Measurements from ENCODE around the gene ZNF521. TPM values are rescaled to one million over a fixed set of nuclear protein-coding genes. Genes with fewer than 3 reads are reported as not detected.

ZNF521 gene
- polyA plus RNA-seq, 3 donors, result 0.07 to 0.20 TPM; not detected in 1

DNA sequence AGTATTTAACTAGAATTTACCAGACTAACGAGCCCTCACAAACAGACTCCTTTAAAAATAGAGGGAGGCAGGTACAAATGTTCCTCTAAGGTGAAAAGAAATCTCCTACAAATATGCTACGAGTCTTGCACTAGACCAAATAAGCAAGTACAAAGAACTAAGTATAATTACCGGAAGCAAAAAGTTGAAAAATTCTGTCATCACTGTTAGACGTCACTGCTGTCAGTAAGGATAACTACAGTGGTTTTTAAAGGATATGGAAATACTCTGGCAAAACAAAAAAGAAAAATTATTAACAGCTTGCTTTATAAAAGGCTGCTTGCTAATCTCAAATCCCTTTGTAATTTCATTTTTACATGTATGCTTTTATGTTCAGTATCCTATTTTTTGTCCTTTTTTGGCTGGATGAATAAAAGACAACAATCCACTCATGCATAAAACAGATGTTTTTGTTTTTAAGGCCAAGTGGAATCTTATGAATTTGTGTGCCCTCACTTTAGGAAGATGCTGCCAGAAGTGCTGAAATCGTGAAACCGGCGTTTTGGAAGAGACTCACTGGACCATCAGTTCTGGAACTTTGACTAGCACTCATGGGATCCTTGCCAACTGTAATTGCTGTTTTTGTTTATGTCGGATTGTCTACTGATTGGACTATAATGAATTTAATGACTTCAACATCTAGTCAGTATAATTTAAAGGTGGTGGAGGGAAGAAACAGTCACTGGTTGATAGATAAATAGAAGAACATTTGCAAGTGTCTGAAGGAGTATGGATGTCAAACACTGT is 6.7 kb downstream of the ZNF521 start:
- Histone ChIP-seq H2AFZ (ENCODE audit: insufficient read depth, low read depth, low read length, poor library complexity, severe bottlenecking) (no peak overlapping the region), H3K36me3 (replicated peaks in 1 of 2; ENCODE audit: control insufficient read depth in 1 of 2, insufficient read depth in 2 of 2, low read length in 2 of 2) (no peaks in the 10 kb centered on the region), H3K4me3 (replicated peaks in 1 of 3; ENCODE audit: low read depth in 2 of 3, low read length in 3 of 3) (no peak overlapping the region), H3K27ac (ENCODE audit: low read depth in 1 of 2, low read length in 2 of 2) (no peak overlapping the region), H3K79me2 (ENCODE audit: insufficient read depth, low read length) (no peaks in the 10 kb centered on the region), H4K20me1 (ENCODE audit: insufficient read depth, low read length) (no peaks in the 10 kb centered on the region), H3K9ac (ENCODE audit: insufficient read depth, low read length, poor library complexity, severe bottlenecking) (no peak overlapping the region), H3K27me3 (ENCODE audit: control insufficient read depth in 2 of 2, insufficient read depth in 2 of 2, low read length in 2 of 2) (peaks cover 31 to 32% of the 10 kb centered on the region in 2 donors), H3K4me1 (ENCODE audit: control insufficient read depth in 1 of 2, insufficient read depth in 2 of 2, low read length in 2 of 2) (peaks cover 17 to 18% of the 10 kb centered on the region in 2 donors), H3K9me3 (replicated peaks in 1 of 2; ENCODE audit: control insufficient read depth in 1 of 2, insufficient read depth in 1 of 2, low read length in 2 of 2) (peaks cover 0 to 6% of the 10 kb centered on the region in 2 donors), H3K4me2 (replicated peaks; ENCODE audit: extremely low read depth, low read length, poor library complexity, severe bottlenecking) (no peak overlapping the region)
- Mint-ChIP-seq H3K27ac (no peak overlapping the region), H3K9me3 (peaks cover 0 to 6% (median 2%) of the 10 kb centered on the region in 7 donors), H3K4me1 (peaks cover 21% of the 10 kb centered on the region), H3K27me3 (ENCODE audit: low read depth in 3 of 3) (peaks cover 25 to 34% (median 30%) of the 10 kb centered on the region in 3 donors), H3K36me3 (peaks cover 4 to 6% of the 10 kb centered on the region in 2 donors), H3K4me3 (no peak overlapping the region)
- no peak for DNase-seq
- TF ChIP-seq, protein P1, sequence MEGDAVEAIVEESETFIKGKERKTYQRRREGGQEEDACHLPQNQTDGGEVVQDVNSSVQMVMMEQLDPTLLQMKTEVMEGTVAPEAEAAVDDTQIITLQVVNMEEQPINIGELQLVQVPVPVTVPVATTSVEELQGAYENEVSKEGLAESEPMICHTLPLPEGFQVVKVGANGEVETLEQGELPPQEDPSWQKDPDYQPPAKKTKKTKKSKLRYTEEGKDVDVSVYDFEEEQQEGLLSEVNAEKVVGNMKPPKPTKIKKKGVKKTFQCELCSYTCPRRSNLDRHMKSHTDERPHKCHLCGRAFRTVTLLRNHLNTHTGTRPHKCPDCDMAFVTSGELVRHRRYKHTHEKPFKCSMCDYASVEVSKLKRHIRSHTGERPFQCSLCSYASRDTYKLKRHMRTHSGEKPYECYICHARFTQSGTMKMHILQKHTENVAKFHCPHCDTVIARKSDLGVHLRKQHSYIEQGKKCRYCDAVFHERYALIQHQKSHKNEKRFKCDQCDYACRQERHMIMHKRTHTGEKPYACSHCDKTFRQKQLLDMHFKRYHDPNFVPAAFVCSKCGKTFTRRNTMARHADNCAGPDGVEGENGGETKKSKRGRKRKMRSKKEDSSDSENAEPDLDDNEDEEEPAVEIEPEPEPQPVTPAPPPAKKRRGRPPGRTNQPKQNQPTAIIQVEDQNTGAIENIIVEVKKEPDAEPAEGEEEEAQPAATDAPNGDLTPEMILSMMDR (IDR thresholded peaks at IDR 0.05), result no peak
- intact Hi-C loops (cut with micrococcal nuclease), result no loop called here
- 95% methylated on average over 3 of the region's 8 CpGs for WGBS (ENCODE audit: insufficient coverage)

DNA sequence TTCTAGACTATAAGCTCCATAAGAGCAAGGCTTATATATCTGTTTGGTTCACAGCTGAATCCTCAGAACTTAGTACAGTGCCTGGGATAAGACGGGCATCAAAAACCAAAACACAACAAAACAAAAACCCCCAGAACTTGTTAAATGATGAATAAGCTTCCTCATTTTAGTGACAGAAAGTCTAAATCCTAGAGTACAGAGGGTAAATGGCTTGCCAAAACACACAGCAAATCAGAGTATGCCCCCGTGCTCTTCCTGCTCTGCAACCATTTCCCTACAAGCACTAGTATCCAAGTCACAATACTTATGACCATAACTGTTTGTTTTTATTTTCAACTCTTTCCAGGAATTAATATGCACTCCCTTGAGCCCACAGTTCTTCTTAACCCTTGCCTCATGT is 10.1 kb downstream of the ZNF521 start:
- Histone ChIP-seq H3K9ac (ENCODE audit: insufficient read depth, low read length, poor library complexity, severe bottlenecking) (no peak overlapping the region), H3K9me3 (replicated peaks in 1 of 2; ENCODE audit: control insufficient read depth in 1 of 2, insufficient read depth in 1 of 2, low read length in 2 of 2) (no peaks in the 10 kb centered on the region), H3K27ac (ENCODE audit: low read depth in 1 of 2, low read length in 2 of 2) (no peak overlapping the region), H3K4me3 (replicated peaks in 1 of 3; ENCODE audit: low read depth in 2 of 3, low read length in 3 of 3) (no peak overlapping the region), H3K27me3 (ENCODE audit: control insufficient read depth in 2 of 2, insufficient read depth in 2 of 2, low read length in 2 of 2) (peaks cover 1 to 2% of the 10 kb centered on the region in 2 donors), H4K20me1 (ENCODE audit: insufficient read depth, low read length) (no peaks in the 10 kb centered on the region), H3K4me2 (replicated peaks; ENCODE audit: extremely low read depth, low read length, poor library complexity, severe bottlenecking) (no peak overlapping the region), H2AFZ (ENCODE audit: insufficient read depth, low read depth, low read length, poor library complexity, severe bottlenecking) (no peak overlapping the region), H3K36me3 (replicated peaks in 1 of 2; ENCODE audit: control insufficient read depth in 1 of 2, insufficient read depth in 2 of 2, low read length in 2 of 2) (no peaks in the 10 kb centered on the region), H3K4me1 (ENCODE audit: control insufficient read depth in 1 of 2, insufficient read depth in 2 of 2, low read length in 2 of 2) (peaks cover 5% of the 10 kb centered on the region in 2 donors), H3K79me2 (ENCODE audit: insufficient read depth, low read length) (no peaks in the 10 kb centered on the region)
- intact Hi-C loops (cut with micrococcal nuclease), result no loop called here
- DNase-seq, result no peak
- peaks cover 13% of the 10 kb centered on the region for H3K4me1 Mint-ChIP-seq
- no peaks in the 10 kb centered on the region for H3K36me3 Mint-ChIP-seq
- H3K4me3 Mint-ChIP-seq, result no peak overlapping the region
- peak overlapping the region in 1 of 7 donors; percentile 26 for H3K27ac Mint-ChIP-seq
- peaks cover 2 to 4% (median 3%) of the 10 kb centered on the region in 3 donors for H3K27me3 Mint-ChIP-seq (ENCODE audit: low read depth in 3 of 3)
- TF ChIP-seq, protein P1 (IDR thresholded peaks at IDR 0.05), result no peak
- no peaks in the 10 kb centered on the region for H3K9me3 Mint-ChIP-seq
- 0% methylated on average over 1 of the region's 2 CpGs for WGBS (ENCODE audit: insufficient coverage)

Measured in CD14-positive monocyte (primary cell).